NCI-H146 (cell line): ENCODE data around the gene TSPAN2.
A peak's percentile ranks its signal among the peaks of the same experiment; 100 is the strongest.

Experiments
- DNase-seq: peaks from one replicate; lab custom pipeline; 2025; lab: John Stamatoyannopoulos, UW

TSPAN2 gene

GRCh38 chr1:115089420-115090185 is at the start of gene TSPAN2:
TSPAN2 (minus strand) TSS chr1:115089503; CDS start chr1:115089432, 71 bp downstream.
- DNase-seq: peak; percentile 45

GRCh38 chr1:115138973-115139372 is 49.7 kb upstream of the TSPAN2 start:
- DNase-seq: peak; percentile 91

- DNase-seq: no peak
These were observed 49.0 kb upstream of the TSPAN2 start for GRCh38 chr1:115138271-115138670.

- no peak for DNase-seq
These were observed 47.9 kb upstream of the TSPAN2 start for GRCh38 chr1:115137191-115137590.

- DNase-seq: no peak
These were observed 47.4 kb upstream of the TSPAN2 start for GRCh38 chr1:115136706-115137105.

- no peak for DNase-seq
These were observed 46.8 kb upstream of the TSPAN2 start for GRCh38 chr1:115136106-115136505.

- DNase-seq: no peak
These were observed 46.4 kb upstream of the TSPAN2 start for GRCh38 chr1:115135681-115136080.

GRCh38 chr1:115134850-115135480 is 45.7 kb upstream of the TSPAN2 start:
- DNase-seq: no peak

- DNase-seq: no peak
These were observed 44.9 kb upstream of the TSPAN2 start for GRCh38 chr1:115134231-115134630.

- DNase-seq: no peak
These were observed 44.1 kb upstream of the TSPAN2 start for GRCh38 chr1:115133440-115133839.

- DNase-seq: no peak
These were observed 41.5 kb upstream of the TSPAN2 start for GRCh38 chr1:115130786-115131185.

- no peak for DNase-seq
These were observed 39.9 kb upstream of the TSPAN2 start for GRCh38 chr1:115129071-115129640.

- DNase-seq: no peak
These were observed 38.2 kb upstream of the TSPAN2 start for GRCh38 chr1:115127539-115127938.

- no peak for DNase-seq
These were observed 37.2 kb upstream of the TSPAN2 start for GRCh38 chr1:115126516-115126915.

- DNase-seq: no peak
These were observed 33.8 kb upstream of the TSPAN2 start for GRCh38 chr1:115123116-115123515.

- DNase-seq: no peak
These were observed 32.5 kb upstream of the TSPAN2 start for GRCh38 chr1:115121793-115122192.

- DNase-seq: no peak
These were observed 31.0 kb upstream of the TSPAN2 start for GRCh38 chr1:115120296-115120695.

GRCh38 chr1:115118611-115119010 is 29.3 kb upstream of the TSPAN2 start:
- DNase-seq: no peak

GRCh38 chr1:115118086-115118485 is 28.8 kb upstream of the TSPAN2 start:
- DNase-seq: no peak

- no peak for DNase-seq
These were observed 28.0 kb upstream of the TSPAN2 start for GRCh38 chr1:115117298-115117697.

GRCh38 chr1:115116512-115116911 is 27.2 kb upstream of the TSPAN2 start:
- DNase-seq: no peak

- no peak for DNase-seq
These were observed 26.3 kb upstream of the TSPAN2 start for GRCh38 chr1:115115521-115116161.

GRCh38 chr1:115114308-115114707 is 25.0 kb upstream of the TSPAN2 start:
- DNase-seq: no peak
